Left forelimb (tissue), 1 donor: Measurements from ENCODE around the gene PLEKHG4B.

Experiments used
- DNase-seq: peaks from one replicate; pipeline ENCODE4 v3.0.0-alpha.2; 2018; ENCODE audit warnings: low spot score

Gene PLEKHG4B

DNA sequence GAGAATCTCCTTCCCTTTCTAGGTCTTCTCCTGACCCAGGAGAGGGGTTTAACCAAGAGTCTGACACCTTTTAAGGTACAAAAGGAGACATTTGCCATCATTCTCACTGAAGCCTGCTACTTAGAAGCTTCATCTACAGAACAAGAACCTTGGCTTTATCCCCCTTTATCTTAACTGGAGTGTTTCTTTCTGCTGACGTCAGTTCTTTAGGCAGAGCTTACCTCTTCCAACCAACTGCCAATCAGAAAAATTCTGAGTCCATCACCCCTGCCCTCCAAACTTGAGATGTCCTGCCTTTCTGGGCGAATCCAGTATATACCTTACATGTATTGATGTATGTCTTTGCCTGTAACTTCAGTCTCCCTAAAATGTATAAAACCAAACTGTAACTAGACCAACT lies 37.2 kb downstream of the PLEKHG4B start:
- DNase-seq = no peak

GRCh38 chr5:129820-130219 lies 37.9 kb downstream of the PLEKHG4B start:
- DNase-seq = no peak

DNA sequence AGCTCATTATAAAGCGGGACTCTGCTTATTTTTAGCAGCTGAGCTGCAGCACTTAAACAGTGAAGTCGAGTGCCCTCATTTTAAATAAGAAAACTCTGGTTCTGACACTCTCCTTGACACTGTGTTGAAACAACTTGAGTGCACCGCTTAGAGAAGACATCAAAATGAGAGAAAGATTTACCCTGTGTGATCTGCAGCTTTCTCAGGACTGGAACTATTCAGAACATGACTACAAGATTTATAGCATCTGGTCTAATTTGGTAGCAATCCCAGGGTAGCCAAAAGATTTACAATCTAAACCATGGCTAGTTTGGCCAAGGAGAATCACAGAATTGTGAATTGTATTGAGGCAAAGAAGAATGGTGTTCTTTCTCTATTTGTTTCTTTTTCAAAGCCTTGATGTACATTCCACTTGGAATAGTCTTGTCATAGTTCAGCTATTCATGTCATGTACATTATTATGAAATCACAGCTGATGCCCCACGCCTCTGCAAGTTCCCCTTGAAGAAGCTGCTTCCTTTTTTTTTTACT lies 38.7 kb downstream of the PLEKHG4B start:
- DNase-seq = no peak

DNA sequence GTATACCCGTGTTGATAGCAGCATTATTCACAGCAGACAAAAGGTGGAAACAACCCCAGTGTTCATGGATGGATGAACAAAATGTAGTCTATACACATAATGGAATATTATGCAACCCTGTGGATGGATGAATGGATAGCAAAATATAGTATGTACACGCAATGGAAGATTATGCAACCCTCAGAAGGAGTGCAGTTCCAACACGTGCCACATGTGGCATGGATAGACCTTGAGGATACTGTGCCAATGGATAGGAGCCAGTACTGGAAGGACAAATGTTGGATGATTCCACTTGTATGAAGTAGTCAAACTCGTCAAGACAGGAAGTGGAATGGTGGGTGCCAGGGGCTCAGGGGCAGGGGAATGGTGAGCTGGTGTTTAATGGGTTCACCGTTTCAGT lies 44.9 kb downstream of the PLEKHG4B start:
- no peak for DNase-seq

DNA sequence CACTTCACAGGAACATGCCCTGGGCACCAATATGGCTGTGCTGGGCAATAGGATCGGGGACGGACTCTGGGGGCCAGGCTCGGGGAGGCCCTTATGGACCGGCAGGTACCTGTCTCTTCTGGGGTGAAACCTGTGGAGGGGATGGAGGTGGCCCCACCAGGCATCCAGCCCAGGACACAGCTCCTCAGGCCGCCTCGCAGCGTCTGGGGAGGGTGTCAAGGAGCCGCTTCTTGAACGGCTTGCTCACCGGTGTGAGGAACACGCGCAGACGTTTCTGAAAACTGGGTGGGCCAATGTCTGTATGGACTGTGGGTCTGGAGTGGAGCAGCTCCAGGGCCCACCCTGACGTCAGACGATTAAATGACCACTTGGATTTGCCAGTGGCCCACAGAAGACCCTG lies 45.8 kb downstream of the PLEKHG4B start:
- no peak for DNase-seq

- DNase-seq = no peak
Observed at GRCh38 chr5:138936-139335, 47.0 kb downstream of the PLEKHG4B start.

DNA sequence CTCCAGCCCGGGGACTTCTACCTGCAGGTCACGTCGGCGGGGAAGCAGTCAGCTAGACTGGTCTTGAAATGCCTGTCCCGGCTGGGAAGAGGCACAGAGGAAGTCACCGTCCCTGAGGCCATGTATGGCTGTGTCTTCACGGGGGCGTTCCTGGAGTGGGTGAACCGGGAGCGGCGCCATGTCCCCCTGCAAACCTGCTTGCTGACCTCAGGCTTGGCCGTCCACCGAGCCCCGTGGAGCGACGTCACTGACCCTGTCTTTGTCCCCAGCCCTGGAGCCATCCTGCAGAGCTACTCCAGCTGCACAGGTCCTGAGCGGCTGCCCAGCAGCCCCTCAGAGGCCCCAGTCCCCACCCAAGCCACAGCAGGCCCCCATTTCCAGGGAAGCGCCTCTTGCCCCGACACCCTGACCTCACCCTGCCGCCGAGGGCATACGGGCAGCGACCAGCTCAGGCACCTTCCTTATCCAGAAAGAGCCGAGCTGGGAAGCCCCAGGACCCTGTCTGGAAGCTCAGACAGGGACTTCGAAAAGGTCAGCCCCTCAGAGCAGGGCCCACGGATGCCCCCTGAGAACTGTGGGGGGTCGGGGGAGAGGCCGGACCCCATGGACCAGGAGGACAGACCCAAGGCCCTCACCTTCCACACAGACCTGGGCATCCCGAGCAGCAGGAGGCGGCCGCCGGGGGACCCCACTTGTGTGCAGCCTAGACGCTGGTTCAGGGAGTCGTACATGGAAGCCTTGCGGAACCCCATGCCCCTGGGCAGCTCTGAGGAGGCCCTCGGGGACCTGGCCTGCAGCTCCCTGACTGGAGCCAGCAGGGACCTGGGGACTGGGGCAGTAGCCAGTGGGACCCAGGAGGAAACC lies 47.8 kb downstream of the PLEKHG4B start:
- no peak for DNase-seq

- no peak for DNase-seq
Observed at GRCh38 chr5:140443-140829, 48.5 kb downstream of the PLEKHG4B start.

DNA sequence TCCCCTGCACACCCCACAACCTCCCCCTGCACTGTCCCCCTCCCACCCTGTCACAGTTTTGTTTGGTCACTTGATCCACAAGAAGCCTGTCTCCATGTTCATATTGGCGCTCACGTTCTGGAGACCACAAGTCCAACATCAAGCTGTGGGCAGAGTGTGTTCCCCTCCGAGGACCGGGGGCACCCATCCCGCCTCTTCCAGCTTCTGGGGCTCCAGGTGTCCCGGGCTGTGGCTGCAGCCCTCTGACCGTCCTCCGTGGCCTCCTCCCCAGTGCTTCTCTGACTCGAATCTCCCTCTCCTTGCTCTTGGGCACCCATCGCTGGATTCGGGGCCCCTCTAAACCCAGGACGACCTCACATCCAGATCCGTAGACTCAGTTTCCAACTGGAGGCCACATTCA lies 49.2 kb downstream of the PLEKHG4B start:
- DNase-seq = no peak

- DNase-seq = no peak
Observed at GRCh38 chr5:141761-142160, 49.8 kb downstream of the PLEKHG4B start.

- DNase-seq = no peak
Observed at GRCh38 chr5:142246-142810, 50.4 kb downstream of the PLEKHG4B start.

DNA sequence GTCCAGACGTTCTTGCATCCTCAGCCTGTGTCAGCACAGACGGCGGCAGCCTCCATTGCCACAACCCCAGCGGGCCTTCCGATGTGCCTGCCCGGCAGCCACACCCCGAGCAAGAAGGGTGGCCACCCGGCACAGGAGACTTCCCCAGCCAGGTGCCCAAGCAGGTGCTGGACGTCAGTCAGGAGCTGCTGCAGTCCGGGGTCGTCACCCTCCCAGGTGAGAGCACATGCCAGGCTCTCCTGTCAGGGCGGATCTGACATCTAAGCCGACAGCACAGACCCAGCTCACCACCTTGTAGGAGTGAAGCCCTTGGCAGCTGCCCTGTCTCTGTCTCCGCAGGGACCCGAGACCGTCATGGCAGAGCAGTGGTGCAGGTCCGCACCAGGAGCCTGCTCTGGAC lies 51.1 kb downstream of the PLEKHG4B start:
- DNase-seq = no peak

DNA sequence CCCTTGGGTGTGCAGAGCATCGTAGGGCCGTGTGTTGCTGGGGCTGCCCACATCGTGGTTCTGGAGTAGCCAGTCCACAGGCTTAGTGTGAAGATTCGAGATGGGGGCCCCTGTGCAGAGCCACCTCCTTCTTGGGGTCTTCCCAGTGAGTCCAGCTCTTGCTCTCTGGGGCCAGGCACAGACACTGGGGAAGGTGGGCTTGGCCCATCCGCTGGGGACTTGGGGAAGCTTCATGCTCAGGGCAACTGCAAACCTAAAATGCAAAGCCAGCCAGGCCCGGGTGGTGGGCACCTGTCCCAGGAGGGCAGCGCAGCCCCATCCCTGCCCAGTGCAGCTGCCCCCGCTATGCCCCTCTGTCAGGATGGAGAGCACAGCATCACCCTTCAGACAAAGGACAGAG lies 53.0 kb downstream of the PLEKHG4B start:
- DNase-seq = no peak

GRCh38 chr5:145585-146323 lies 53.8 kb downstream of the PLEKHG4B start:
- DNase-seq = no peak

DNA sequence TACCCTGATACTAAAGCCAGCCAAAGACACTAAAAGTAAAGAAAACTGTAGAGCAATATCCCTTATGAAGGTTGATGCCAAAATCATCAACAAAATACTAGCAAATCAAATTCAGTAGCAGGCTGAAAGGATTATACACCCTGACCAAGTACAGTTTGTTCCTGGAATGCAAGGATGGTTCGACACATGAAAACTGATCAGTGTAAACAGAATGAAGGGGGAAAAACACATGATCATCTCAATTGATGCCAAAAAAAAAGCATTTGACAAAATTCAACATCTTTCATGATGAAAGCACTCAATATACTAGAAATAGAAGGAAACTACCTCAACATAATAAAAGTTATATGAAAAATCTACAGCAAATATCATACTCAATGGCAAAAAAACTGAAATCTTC lies 55.8 kb downstream of the PLEKHG4B start:
- DNase-seq = no peak

DNA sequence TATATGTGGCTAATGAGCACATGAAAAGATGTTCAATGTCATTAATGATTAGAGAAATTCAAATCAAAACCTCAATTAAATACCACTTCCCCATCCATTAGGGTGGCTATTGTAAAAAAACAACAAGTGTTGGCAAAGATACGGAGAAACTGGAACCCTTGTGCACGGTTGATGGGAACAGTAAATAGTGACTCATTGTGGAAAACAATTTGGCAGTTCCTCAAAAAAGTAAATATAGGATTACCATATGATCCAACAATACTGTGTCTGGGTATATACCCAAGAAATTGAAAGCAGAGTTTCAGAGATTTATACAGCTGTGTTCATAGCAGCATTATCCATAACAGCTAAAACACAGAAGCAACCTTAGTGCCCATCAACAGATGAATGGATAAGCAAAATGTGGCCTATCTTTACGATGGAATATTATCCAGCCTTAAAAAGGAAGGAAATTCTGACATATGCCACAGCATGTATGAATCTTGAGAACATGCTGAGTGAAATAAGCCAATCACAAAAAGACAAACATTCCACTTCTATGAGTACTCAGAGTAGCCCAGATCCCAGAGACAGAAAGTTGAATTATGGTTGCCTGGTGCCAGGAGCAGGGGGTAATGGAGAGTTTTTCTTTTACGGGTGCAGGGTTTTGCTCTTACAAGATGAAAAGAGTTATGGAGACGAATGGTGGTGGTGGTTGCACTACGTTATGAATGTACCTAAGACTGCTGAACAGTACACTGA lies 57.9 kb downstream of the PLEKHG4B start:
- DNase-seq = no peak

- DNase-seq = no peak
Observed at GRCh38 chr5:150746-151145, 58.8 kb downstream of the PLEKHG4B start.

DNA sequence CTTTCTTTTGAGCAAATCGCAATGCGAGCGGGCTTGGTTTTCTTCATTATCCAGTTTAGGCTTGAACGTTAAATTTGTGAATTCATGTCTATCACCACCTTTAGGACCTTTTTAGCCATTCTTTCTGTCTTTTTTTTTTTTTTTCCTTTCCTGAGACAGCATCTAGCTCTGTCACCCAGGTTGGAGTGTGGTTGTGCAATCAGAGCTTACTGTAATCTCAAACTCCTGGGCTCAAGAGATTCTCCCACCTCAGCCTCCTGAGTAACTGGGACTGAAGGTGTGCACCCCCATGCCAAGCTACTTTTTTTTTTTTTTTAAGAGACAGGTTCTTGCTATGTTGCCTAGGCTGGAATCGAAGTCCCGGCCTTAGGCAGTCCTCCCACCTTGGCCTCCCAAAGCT lies 60.1 kb downstream of the PLEKHG4B start:
- DNase-seq = no peak

DNA sequence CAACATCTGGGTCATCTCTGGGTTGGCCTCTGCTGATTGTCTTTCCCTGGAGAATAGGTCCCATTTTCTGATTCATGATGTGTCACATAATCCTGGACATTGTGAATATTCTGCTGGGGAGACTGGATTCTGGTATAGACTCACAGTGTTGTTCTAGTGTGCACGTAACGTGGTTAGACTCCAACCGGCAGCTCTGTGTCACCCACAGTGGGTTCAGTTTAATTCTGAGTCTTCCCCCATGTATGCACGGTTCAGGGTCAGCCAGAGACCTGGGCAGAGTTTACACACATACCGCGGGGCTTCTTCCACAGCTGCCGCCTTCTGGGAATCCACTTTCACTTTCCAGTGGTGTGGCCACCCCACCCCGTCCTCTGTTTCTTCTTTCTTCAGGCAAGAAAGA lies 61.3 kb downstream of the PLEKHG4B start:
- peak; percentile 28 for DNase-seq

DNA sequence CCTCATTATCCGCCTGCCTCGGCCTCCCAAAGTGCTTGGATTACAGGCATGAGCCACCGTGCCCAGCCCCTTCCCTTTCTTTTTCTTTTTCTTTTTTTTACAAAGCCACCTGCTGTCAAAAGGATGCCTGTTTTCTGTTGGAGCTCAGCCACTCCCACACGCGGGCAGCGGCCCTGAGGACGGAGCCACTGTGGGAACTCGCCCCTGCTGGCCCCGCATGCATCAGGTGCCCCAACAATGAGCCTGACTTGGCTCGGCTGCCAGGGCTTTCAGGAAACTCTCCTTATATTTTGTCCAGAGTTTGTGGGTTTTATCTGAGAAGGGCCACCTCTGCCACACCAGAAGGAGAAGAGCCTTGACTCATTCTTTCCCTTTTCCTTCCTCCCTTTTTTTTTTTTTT lies 62.3 kb downstream of the PLEKHG4B start:
- DNase-seq = peak; percentile 30

GRCh38 chr5:154826-155225 lies 62.9 kb downstream of the PLEKHG4B start:
- DNase-seq = no peak
